ENCODE results near the gene SYTL2.
A peak's percentile ranks its signal among the peaks of the same experiment; 100 is the strongest.

The SYTL2 gene

DNA sequence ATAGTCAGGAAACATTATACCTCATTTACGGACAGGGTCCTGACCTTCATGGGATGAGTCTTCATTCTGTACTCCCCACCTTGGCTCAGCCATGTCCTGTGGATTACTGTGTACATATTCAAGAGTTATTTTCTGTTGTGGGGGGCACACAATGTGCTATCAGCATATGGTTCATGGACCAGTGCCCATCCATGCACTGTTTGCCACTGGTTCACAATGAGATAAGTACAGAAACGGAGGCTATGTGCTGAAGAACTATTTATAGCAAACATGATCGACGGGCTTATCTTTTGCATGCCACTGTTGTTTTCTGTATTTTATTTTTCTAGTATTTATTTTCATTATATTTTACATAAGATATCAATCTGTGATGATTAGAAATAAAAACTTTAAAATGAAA is 68.6 kb downstream of the SYTL2 start:
- DNase-seq (ENCODE audit: insufficient read length, low spot score) = no peak
- FAIRE-seq = no peak

DNA sequence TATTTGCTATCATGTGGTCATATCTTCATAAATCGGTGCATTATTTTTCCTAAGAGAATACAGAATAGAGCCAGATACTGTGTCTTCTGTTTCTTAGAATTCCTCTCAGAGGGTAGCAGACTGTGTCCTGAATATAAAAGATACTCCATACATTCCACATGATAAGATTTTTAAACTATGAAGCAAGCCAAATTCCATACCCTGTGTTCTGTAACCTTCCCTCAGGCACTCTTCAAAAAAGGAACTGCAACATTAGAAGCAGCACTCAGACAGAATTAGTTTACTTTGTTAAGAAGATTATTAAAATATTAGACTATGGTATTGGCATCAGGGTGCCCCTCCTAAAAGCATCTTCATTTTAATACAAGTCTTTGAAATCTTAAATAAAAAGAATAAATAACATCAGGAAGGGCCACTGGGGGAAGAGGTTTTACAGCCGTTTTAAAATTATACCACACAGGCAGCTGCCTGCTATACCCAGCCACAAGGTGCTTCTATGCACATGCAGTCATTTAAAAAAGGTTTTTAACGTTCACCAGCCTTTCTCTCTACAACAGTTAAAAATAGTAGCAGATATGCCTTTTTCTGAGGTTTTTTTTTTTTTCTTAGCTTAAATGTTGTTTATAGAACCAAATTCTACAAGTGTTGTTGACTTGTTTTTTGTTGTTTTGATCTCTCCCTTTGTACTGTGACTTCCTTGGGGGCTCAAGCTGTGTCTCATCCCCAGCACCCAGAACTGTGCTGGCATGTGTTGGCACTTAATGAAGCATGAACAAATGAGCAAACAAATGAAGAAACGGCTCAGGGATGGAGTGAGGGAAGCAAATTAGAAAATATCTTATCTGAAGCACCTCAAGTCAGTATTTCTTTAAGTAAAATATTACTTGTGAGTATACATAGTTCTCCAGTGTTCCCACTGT is 70.2 kb downstream of the SYTL2 start:
- DNase-seq (ENCODE audit: insufficient read length, low spot score) = no peak
- FAIRE-seq = no peak

DNA sequence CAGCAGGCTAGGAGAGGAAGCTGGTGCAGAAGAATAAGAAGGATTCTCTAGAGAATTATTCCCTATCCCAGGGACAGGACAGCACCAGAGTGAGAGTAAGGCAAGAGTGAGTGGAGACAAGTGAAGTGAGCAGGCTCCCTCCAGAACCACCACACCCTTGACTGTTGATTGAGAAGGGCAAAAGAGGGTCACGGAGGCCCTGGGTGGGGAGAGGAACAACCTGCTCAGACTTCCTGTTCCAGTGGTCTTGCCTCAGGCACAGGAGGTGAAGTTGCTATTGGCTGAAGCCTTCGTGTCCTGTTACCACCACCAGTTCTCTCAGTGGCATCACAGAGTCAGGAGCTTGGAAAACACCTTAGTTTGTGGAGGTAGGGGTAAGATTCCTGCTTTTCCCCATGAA is 73.2 kb downstream of the SYTL2 start:
- FAIRE-seq = peak; percentile 36

DNA sequence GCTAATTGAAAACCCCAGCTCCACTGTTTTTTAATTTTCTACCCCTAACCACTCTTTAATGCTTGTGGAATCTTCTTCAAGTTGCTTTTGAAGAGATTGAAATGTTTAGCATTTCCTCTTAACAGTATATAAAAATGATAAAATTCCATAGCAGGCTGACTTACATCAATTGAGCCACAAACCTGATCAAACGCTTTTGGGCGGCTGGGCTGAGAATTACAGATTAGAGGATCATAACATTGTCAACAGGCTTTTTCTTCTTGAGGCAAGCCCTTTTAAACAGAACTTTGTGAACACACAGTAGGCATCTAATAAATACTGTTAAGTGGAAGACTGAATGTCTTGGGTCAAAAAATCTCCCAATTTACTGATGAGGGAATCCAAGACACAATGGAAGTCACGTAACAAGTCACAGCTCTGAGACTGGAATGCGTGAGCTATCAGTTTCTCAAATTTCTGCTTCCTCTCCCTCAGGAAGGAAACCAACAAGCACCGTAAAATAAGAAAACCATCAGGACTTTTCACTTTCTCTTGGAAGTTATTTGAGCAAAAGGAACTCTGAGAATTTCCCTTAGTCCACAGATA is 75.0 kb downstream of the SYTL2 start:
- FAIRE-seq (no peak), DNase-seq (ENCODE audit: insufficient read length, low spot score) (no peak)

More for the DNA sequence above, 73.2 kb downstream of the SYTL2 start:
- DNase-seq (ENCODE audit: insufficient read length, low spot score) = no peak

DNA sequence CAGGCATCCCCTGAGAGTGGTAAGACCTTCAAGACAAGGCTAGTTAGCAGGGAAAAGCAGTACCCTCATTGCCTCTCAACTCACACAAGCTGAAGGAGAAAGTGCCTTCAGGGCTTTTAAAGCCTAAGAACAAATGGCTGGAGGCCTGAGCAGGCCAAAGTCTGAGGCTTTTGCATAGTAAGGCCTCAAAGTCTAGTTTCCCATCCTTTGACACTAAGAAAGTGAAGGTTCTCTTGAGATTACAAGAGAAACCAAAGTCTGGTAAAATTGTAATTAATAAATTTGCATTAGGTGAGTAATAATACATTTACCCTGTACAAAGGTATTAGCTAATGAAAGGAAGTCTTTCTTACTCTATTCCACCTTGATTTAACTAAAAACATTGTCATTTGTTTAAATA is 78.0 kb downstream of the SYTL2 start:
- FAIRE-seq (no peak), DNase-seq (ENCODE audit: insufficient read length, low spot score) (no peak)

DNA sequence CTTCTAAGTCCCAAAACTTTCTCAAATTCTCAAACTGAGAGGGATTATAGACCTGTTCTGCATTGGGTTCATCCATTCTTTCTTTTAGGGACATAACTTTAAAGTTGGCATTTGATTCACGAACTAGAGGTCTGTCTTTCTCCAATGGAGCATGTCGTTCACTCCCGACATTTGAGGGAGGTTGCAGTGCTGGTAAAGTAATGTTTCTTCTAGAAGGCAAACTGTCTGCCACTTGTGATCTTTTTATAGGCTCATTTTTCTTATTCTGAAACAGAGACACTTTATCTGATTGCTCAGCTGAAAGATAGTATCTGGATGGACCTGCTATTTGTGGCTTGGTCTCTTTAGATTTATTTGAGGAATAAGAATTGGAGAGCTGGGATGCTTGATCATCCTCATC is 84.6 kb downstream of the SYTL2 start:
- no peak for DNase-seq (ENCODE audit: insufficient read length, low spot score)
- FAIRE-seq = no peak

DNA sequence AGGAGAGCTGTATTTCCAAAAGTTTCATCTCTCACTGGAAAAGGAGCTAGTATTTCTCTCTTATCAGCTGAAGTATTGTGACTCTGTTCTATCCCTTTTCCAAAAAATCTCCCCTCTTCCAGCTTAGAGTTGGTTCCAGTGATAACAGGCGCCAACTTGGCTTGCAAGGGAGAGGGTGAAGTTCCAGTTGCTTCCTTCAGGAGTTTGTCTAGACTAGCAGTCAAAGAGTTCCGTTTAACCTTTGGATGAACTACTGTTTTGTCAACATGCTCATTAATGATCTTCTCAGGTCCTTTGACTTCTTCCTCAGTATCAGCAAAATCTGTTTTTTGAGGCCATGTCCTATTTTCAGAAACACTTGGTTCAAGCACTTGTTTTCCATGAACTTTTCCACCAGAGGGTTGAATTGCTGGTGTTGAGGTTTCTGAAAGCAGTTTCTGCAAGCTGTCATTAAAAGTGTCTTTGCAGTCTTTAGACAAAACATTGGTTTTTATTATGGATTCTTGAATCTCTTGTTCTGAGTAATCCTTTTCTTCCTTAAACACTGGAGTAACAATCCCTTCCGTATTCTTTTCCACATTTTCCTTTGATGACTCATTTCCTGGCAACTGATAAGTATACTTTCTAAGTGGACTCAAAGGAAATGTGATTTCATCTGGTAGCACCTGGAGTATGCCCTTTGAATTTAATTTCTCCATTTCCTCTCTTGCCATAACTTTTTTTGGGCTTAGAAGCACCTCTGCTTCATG is 85.3 kb downstream of the SYTL2 start:
- DNase-seq (ENCODE audit: insufficient read length, low spot score) (peak; percentile 66), FAIRE-seq (peak; percentile 88)

DNA sequence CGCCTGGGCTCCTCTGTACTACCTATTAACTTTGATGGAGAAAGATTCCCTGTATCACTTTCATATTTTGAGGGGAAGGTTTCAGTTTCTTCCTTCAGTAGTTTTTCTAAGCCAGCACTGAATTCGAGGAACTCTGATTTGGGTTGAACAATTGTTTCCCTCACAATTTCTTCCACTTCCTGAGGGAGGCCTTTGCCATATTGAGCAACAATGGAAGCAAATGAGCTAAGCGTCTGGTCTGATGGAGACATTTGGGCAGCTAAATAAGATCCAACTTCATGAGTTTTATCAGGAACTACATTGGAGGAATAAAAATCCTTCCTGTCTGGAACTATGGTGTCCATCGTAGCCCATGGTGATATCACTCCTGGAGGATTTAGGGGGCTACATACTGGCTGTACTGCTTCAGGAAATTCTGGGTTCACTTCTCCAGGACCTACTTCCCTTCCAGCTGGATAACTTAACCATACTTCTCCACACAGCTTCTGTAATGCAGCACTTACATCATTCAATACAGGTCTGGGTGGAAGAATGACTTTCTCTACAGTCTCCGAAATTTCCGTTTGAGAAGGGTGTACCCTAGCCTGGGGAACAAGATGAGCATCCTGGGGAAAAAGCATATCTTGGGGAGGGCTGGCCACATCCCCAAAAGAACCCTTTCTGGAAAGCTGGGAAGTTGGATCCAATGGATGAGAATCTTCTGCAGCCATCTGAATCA is 86.0 kb downstream of the SYTL2 start:
- no peak for FAIRE-seq
- no peak for DNase-seq (ENCODE audit: insufficient read length, low spot score)

DNA sequence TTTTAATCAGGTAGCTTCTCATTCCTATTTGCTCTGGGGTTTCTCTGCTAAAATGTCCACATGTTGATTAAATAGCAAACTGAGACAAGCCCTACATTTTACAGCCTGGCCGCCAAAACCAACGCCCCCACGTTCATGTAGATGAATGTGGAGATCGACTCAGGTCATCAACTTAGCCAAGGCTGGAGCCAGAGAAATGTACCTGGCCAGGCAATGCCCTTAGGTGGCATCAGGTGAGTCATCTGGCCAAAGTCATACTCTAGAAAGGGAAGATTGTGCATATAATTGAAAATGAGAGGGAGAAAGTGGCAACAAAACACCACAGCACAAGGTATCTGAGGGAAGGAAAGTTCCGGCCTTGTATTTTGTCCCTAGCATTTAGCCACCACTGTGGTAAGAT is 87.9 kb downstream of the SYTL2 start:
- DNase-seq (ENCODE audit: insufficient read length, low spot score) (no peak), FAIRE-seq (no peak)

DNA sequence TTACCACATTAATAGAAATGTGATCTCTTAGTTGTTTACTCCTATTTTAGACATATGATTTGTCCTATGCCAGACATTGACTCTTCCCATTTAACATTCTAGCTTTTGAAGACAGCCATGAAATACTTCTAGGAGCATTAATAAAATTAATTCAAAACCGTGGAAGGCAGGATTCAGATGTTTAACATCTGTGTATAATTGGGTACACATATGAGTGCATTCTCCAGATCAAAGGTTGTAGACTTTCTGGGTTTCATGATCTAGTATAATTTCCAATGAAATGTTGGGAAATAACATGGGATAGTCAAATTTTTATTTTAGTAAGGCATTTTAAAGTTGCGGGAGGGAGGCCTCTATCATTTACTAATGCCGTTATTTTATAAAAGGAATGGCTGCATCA is 89.8 kb downstream of the SYTL2 start:
- FAIRE-seq (no peak), DNase-seq (ENCODE audit: insufficient read length, low spot score) (no peak)

DNA sequence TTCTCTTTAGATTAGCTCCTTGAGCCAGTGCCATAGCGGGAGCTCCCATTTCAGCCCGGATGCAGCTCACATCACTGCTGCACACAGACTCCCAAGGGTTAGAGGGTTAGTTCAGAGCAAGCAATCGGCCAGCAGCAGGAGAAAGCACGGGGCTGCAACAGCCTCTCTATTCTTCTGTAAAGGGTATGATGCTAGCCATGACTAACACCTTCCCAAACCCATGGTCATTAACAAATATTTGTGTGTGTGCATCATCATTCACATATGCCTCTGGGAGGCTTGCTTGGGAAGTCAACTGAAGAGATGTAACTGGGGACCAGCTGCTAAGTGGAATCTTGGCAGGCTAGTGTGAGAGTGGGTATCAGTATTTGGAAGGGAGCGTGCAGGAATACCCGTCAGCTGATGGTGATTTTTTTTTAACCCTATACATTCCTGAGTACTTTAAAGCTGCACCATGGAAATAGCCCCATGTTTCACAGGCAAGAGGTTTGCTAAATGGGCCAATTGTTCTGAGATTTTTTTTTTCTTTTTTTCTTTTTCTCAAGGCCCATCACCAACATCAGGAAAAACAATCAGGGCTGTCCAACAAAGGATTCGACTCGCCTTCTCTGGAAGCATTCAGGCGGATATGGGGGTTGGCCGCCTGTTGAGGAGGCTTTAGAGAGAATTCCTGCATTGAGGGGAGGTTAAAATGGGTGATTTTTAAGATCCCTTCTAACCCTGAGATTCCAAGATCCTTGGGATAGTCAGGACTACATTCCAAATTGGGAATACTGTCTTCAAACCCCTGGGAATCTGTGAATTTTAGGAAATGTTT is 91.7 kb downstream of the SYTL2 start:
- peak; percentile 88 for DNase-seq (ENCODE audit: insufficient read length, low spot score)
- FAIRE-seq = peak; percentile 92

DNA sequence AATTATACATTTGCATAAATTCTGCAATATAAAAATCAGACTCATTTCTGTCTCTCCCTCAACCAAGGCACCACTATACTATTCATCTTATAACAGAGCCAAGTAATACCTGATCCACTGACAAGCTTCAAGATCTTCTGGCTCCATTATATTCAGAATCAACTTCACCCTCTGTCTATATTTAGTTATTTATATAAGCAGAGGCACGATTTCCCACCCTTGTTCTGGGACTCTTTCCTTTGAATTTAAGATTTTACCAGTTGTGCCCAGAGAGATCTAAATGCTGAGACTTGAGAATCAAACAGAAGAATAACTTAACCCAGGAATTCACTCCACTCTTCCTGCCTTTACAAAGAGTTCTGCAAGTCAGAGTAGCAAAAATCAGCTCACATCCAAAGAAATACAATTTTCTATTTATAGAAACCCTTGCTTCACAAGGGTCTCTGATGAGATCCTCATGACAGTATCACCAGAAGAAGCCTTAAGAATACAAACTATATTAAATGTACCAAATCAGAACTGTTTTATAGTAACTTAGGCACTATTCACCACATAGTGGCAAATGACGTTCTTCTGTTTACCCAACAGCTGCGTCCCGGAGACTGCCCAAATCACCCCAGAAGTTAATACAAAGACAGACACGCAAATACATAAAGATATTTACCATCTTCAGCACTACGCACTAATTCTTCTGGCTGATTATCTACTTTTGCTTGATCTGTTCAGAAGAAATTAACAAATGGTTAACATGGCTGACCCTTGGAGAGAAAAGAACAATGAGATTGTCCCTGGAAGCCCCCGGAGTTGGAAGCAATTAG is 92.6 kb downstream of the SYTL2 start:
- FAIRE-seq (no peak), DNase-seq (ENCODE audit: insufficient read length, low spot score) (no peak)

DNA sequence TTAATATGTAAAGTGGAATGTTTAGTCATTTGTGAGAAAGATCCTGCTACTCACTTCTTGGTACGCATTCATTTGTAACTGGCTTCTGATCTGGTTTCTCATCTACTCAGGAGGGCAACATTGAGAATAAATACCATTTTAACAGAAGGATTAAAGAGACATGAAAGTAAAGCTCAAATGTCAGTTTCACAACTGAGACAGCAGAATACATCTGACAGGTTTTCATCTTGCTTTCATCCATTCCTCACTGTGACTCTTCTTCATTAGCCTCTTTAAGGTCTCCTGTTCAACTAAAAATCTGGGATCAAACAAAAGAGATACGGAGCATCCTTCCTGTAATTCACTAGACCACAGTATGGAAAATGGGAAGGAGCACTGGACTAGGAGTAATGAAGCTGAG is 93.5 kb downstream of the SYTL2 start:
- no peak for FAIRE-seq

DNA sequence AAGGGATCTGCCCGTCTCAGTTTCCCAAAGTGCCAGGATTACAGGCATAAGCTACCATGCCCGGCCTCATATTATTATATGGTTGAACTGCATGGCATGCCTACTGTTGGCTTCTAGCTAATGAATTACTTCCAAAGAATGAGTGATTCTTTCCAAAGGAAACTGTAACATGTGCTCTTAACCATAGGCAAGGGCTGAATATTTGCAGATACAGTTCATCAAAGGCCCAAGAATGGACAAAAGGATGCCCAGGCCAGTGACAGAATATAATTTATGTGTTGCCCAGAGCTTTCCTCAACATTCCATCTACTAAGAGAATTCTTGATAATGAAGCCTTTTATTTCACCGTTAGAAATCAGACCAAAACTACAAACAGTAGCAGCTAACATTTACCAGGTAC is 98.0 kb downstream of the SYTL2 start:
- DNase-seq (ENCODE audit: insufficient read length, low spot score) (no peak), FAIRE-seq (no peak)

More for the DNA sequence above, 93.5 kb downstream of the SYTL2 start:
- DNase-seq (ENCODE audit: insufficient read length, low spot score) = no peak

DNA sequence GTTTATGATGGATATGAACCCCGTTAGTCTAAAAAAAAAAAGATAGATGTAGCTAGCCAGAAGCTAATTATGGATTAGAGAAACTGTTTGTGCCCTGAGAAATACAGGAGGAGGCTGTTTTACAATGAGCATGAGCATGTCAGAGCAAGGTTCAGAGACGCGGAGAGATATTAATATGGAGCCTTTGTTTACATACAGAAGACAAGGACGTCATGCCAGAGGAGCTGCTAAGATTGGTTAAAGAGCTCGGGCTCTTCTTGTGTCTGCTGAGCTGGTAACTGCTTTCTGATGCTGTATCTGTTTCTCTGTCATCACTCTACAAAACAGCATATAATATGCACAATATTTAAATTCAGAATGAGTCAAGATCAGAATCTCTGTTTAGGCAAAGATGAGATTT is 100.0 kb downstream of the SYTL2 start:
- no peak for FAIRE-seq
- no peak for DNase-seq (ENCODE audit: insufficient read length, low spot score)

DNA sequence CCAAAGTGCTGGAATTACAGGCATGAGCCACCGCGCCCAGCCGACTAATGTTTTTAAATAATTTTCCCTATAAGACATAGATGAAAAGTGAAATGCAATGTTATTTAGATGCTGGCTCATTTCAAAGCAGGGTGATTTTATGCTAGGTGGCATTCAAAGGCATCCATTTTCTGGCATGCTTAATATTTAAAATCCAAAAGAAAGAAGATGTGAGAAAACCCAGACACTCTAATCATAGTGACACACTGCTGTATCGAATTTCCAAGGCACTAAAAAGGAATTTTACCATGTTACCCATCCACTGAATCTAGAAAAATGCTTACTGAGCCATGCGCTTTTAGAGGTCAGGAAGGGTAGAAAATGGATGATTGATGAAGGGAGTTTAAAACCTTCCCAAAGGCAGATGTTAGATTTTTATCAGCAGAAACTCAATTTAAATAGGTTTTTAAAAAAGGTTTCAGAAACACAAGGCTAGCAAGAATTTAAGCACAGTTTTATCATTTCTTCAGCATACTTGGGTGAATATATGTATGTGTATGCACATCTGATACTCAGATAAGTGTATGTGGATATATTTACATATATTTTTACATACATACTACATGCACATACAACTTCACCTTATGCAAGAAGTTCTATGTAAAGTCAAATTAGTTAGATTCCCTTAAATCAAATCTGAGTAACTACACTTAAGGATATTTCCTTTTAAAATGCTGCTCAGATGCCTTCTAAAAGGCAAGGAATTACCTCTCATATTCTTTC is 100.8 kb downstream of the SYTL2 start:
- FAIRE-seq = no peak
- DNase-seq (ENCODE audit: insufficient read length, low spot score) = no peak

DNA sequence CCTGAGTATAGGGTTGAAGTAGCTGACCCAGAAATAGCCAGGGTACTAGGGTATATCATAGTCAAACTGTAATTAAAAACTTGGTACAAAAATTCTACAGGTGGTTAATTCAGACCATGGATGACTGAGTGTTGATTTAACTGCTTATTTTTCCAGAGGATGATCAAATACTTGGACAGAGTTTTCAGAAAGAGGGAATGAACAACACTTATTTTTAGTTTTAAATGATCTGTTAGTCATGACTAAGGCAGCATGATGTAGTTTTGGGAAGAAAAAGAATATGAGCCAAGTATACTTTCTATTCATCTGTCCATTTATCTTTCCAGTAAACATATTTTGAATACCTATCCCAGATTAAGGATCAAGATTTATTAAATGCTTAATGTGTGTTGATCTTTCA is 105.1 kb downstream of the SYTL2 start:
- FAIRE-seq = no peak
- no peak for DNase-seq (ENCODE audit: insufficient read length, low spot score)

DNA sequence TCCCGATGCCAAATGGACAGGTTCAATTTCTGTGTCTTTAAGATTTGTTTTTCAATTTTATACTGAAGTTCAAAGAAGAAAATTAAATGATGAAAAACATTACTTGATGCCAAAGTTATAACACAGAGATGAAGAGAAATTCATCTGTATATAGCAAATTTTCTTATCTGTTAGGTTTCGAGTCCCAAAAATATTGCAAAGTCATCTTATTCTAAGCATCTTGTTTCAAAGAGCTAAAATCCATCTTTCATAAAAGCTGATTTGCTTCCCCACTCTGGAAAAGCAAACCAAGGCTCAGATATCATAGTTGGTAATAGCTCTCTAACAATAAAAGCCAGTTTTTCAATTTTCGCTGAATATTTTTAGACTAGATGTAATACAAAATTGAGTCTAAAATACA is 106.0 kb downstream of the SYTL2 start:
- DNase-seq (ENCODE audit: insufficient read length, low spot score) = no peak
- no peak for FAIRE-seq

Measured in HTR-8/SVneo (cell line).